ENCODE measurements around the gene SLC16A1. TPM values are rescaled to one million over a fixed set of nuclear protein-coding genes. Genes with fewer than 3 reads are reported as not detected.

SLC16A1 gene
- polyA plus RNA-seq, 1 experiment = 78.7 TPM

DNA sequence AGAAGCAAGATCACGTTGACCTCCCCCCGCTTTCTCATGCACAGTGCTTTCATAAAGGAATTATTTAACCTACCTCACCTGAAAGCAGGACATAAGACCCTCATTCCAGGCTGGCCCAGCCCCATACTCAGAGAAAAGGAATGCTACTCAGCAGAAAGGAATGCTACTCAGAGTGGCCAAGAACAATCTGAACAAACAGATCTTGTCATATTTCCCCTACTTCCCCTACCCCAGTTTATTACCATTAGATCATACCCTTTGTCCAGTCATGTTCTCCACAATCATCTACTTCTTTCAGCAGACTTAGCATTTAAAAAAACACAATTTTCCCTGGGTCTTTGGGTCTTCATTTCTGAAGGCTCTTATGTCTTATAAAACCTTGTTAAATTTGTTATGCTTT is 89.8 kb downstream of the SLC16A1 start:
- POLR2A ChIA-PET = interaction anchor here (0.7 kb wide), 1 partner anchor 20 kb away, joined by 11 read pairs; no protein-coding TSS in a partner anchor

DNA sequence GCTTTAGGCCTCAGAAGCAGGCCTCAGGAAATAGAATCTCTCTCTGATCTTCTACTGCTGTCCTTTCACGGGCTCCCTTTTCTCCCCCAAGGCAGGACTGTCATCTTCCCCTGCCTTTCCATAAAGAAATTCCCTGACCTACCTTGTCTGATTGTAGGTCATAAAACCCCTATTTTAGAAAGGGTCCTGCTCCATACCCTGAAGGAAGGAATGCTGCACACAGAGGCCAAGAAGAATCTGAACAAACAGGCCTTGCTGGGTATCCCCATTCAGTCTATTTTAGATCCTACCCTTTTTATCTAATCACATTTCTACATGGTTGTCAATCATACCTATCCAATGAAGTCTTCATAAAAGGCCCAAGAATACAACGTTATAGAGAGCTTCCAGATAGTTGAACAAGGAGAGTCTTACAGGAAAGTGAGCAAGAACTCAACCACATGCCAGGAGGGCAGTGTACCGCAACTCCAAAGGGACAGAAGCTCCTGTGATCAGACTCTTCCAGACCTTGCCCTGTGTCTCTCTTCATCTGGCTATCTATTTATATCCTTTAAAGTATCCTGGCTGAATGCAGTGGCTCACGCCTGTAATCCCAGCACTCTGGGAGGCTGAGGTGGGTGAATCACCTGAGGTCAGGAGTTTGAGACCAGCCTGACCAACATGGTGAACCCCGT is 93.1 kb downstream of the SLC16A1 start:
- Histone ChIP-seq H3K27me3 (ENCODE audit: control insufficient read depth, insufficient read depth, low read length) (no peaks in the 10 kb centered on the region), H3K9me3 (ENCODE audit: control insufficient read depth, insufficient read depth, low read length) (no peaks in the 10 kb centered on the region), H3K4me3 (ENCODE audit: low read depth, low read length) (no peak overlapping the region), H3K27ac (ENCODE audit: low read depth, low read length) (no peak overlapping the region)
- CTCF ChIA-PET = interaction anchor here (1.0 to 1.1 kb wide), 2 partner anchors 144 to 210 kb away, joined by 5 to 6 read pairs; partner anchors contain the start of gene LRIG2
- DNase-seq (ENCODE audit: low read depth, low spot score) = no peak
- TF ChIP-seq, protein P1, sequence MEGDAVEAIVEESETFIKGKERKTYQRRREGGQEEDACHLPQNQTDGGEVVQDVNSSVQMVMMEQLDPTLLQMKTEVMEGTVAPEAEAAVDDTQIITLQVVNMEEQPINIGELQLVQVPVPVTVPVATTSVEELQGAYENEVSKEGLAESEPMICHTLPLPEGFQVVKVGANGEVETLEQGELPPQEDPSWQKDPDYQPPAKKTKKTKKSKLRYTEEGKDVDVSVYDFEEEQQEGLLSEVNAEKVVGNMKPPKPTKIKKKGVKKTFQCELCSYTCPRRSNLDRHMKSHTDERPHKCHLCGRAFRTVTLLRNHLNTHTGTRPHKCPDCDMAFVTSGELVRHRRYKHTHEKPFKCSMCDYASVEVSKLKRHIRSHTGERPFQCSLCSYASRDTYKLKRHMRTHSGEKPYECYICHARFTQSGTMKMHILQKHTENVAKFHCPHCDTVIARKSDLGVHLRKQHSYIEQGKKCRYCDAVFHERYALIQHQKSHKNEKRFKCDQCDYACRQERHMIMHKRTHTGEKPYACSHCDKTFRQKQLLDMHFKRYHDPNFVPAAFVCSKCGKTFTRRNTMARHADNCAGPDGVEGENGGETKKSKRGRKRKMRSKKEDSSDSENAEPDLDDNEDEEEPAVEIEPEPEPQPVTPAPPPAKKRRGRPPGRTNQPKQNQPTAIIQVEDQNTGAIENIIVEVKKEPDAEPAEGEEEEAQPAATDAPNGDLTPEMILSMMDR (IDR thresholded peaks at IDR 0.05; ENCODE audit: low read depth, low read length) = no peak
- POLR2A ChIA-PET = no interaction called here

More for the DNA sequence above, 89.8 kb downstream of the SLC16A1 start:
- H3K27me3 ChIP-seq (ENCODE audit: control insufficient read depth, insufficient read depth, low read length) = no peaks in the 10 kb centered on the region
- TF ChIP-seq, protein P1 (IDR thresholded peaks at IDR 0.05; ENCODE audit: low read depth, low read length) = no peak
- H3K9me3 ChIP-seq (ENCODE audit: control insufficient read depth, insufficient read depth, low read length) = no peaks in the 10 kb centered on the region
- H3K4me3 ChIP-seq (ENCODE audit: low read depth, low read length) = no peak overlapping the region
- peak; percentile 32 for DNase-seq (ENCODE audit: low read depth, low spot score)
- CTCF ChIA-PET = interaction anchor here (0.6 to 2.1 kb wide), 3 partner anchors 148 to 209 kb away, joined by 4 to 10 read pairs (median 4); partner anchors contain the start of gene PPM1J
- H3K27ac ChIP-seq (ENCODE audit: low read depth, low read length) = no peak overlapping the region

Small RNA genes lying within 50 kb of the gene (small RNA-seq; reads per million reads assigned to genes)
- not detected for gene AL390729.2 (ENCODE audit: insufficient read length, low read depth)

Other genes with a start within 250 kb of the SLC16A1 start
- 574 and 734 TPM in 2 replicates for gene RHOC, start 249.1 kb downstream of the SLC16A1 start, polyA plus RNA-seq (2011; rRNA removed)
- 1.3 and 2.1 TPM in 2 replicates for gene PPM1J, start 240.9 kb downstream of the SLC16A1 start, polyA plus RNA-seq (2011; rRNA removed)
- gene LRIG2, start 117.0 kb upstream of the SLC16A1 start, polyA plus RNA-seq (2011; rRNA removed) = 7.9 and 9.7 TPM in 2 replicates

Data from AG04450 (cell line).